Ishikawa (cell line): ENCODE results near the gene RPS19.

Experiments used
- CEBPB ChIP-seq: IDR thresholded peaks from 2 replicates; pipeline ENCODE4 v1.6.1; 2012
- CREB1 ChIP-seq: IDR thresholded peaks from 2 replicates; pipeline ENCODE4 v1.6.1; 2012; ENCODE audit warnings: low read depth
- EGR1 ChIP-seq: IDR thresholded peaks from 2 replicates; pipeline ENCODE4 v1.6.1; 2012
- EP300 ChIP-seq: IDR thresholded peaks from 2 replicates; pipeline ENCODE4 v1.6.1; 2012; ENCODE audit warnings: borderline replicate concordance
- FOXM1 ChIP-seq: IDR thresholded peaks from 2 replicates; pipeline ENCODE4 v1.6.1; 2012; ENCODE audit warnings: low read depth, borderline replicate concordance
- MAX ChIP-seq: IDR thresholded peaks from 2 replicates; pipeline ENCODE4 v1.6.1; 2012
- NFIC ChIP-seq: IDR thresholded peaks from 2 replicates; pipeline ENCODE4 v1.6.1; 2012
- RAD21 ChIP-seq: IDR thresholded peaks from 2 replicates; pipeline ENCODE4 v1.6.1; 2012; ENCODE audit warnings: low read depth
- REST ChIP-seq: IDR thresholded peaks from 2 replicates; pipeline ENCODE4 v1.6.1; 2012; ENCODE audit warnings: low read depth, mild to moderate bottlenecking
- TAF1 ChIP-seq: IDR thresholded peaks from 2 replicates; pipeline ENCODE4 v1.6.1; 2012; ENCODE audit warnings: low read depth, mild to moderate bottlenecking
- TCF12 ChIP-seq: IDR thresholded peaks from 2 replicates; pipeline ENCODE4 v1.6.1; 2012; ENCODE audit warnings: low read depth
- TEAD4 ChIP-seq: IDR thresholded peaks from 2 replicates; pipeline ENCODE4 v1.6.1; 2012
- USF1 ChIP-seq: IDR thresholded peaks from 2 replicates; pipeline ENCODE4 v1.6.1; 2012
- YY1 ChIP-seq: IDR thresholded peaks from 2 replicates; pipeline ENCODE4 v1.6.1; 2012; ENCODE audit warnings: low read depth
- ZBTB7A ChIP-seq: IDR thresholded peaks from 2 replicates; pipeline ENCODE4 v1.6.1; 2012; ENCODE audit warnings: low read depth

The RPS19 gene

GRCh38 chr19:41918653-41919244 lies 58.7 kb downstream of the RPS19 start:
- no peak for TF ChIP-seq MAX
- no peak for TF ChIP-seq CEBPB
- no peak for TF ChIP-seq ZBTB7A
- no peak for TF ChIP-seq TEAD4
- no peak for TF ChIP-seq TAF1
- no peak for TF ChIP-seq RAD21
- TF ChIP-seq USF1: no peak
- TF ChIP-seq EP300: no peak
- TF ChIP-seq REST: no peak

GRCh38 chr19:41919948-41920712 lies 60.1 kb downstream of the RPS19 start:
- no peak for TF ChIP-seq YY1
- no peak for TF ChIP-seq TAF1

- TF ChIP-seq TCF12: no peak
- no peak for TF ChIP-seq TAF1
- TF ChIP-seq ZBTB7A: no peak
- no peak for TF ChIP-seq TEAD4
- TF ChIP-seq REST: no peak
- no peak for TF ChIP-seq RAD21
- TF ChIP-seq USF1: no peak
- no peak for TF ChIP-seq EP300
- no peak for TF ChIP-seq NFIC
- TF ChIP-seq YY1: no peak
- no peak for TF ChIP-seq CEBPB
- no peak for TF ChIP-seq FOXM1
- TF ChIP-seq MAX: no peak
- TF ChIP-seq EGR1: no peak
- TF ChIP-seq CREB1: no peak
These were observed 61.0 kb downstream of the RPS19 start for GRCh38 chr19:41920882-41921576.

- no peak for TF ChIP-seq EP300
- TF ChIP-seq YY1: no peak
- no peak for TF ChIP-seq REST
- TF ChIP-seq USF1: no peak
- TF ChIP-seq TEAD4: no peak
- TF ChIP-seq TAF1: no peak
- no peak for TF ChIP-seq CEBPB
- TF ChIP-seq EGR1: no peak
- no peak for TF ChIP-seq NFIC
- TF ChIP-seq MAX: no peak
- TF ChIP-seq ZBTB7A: no peak
- no peak for TF ChIP-seq FOXM1
- TF ChIP-seq RAD21: no peak
- no peak for TF ChIP-seq TCF12
- TF ChIP-seq CREB1: no peak
These were observed 61.8 kb downstream of the RPS19 start for GRCh38 chr19:41921577-41922576.
